ENCODE measurements around the gene LTBP4. TPM values are rescaled to one million over a fixed set of nuclear protein-coding genes. Genes with fewer than 3 reads are reported as not detected.

The LTBP4 gene
- total and polyA plus RNA-seq, 2 of the 13 experiments (the other 11 are each of a cell fraction or from before 2014, with no cell fraction given): 0.86 to 2.3 TPM

- Histone ChIP-seq H3K9me3 (ENCODE audit: low read length) (no peaks in the 10 kb centered on the region; the same call in 1 of the 2 replicates), H3K27me3 (ENCODE audit: control insufficient read depth in 1 of 2, insufficient read depth in 2 of 2, low read length in 2 of 2) (peaks cover 3 to 9% of the 10 kb centered on the region in 2 experiments; a peak in 2 of 5 replicates), H3K9ac (ENCODE audit: insufficient read depth, low read depth, low read length) (no peak overlapping the region), H3K79me2 (ENCODE audit: insufficient read depth, low read length) (no peaks in the 10 kb centered on the region), H3K27ac (ENCODE audit: extremely low read length, insufficient read depth, low read length) (no peak overlapping the region), H2AFZ (ENCODE audit: low read length) (no peak overlapping the region), H3K36me3 (replicated peaks in 1 of 2; ENCODE audit: control insufficient read depth in 1 of 2, insufficient read depth in 2 of 2, low read length in 2 of 2) (no peaks in the 10 kb centered on the region), H3K4me1 (ENCODE audit: insufficient read depth, low read length) (peaks cover 11% of the 10 kb centered on the region), H4K20me1 (ENCODE audit: insufficient read depth, low read length) (no peaks in the 10 kb centered on the region), H3K4me3 (replicated peaks in 1 of 3; ENCODE audit: insufficient read depth in 1 of 3, low read depth in 2 of 3, low read length in 3 of 3) (no peak overlapping the region), H3K4me2 (ENCODE audit: low read depth, low read length) (no peak overlapping the region)
- 89% methylated on average over 14 of the region's 14 CpGs for WGBS (ENCODE audit: low lambda C conversion rate)
- intact Hi-C loops (cut with micrococcal nuclease; ENCODE audit: unreplicated experiment): loop anchor here (10.0 kb wide), 1 partner anchor 358 kb away; no protein-coding TSS in a partner anchor
- POLR2A ChIA-PET: no interaction called here
- in situ Hi-C loops (cut with HindIII; ENCODE audit: extremely low pct_ligation_motif_present, low pct_unique_long_range_greater_than_20kb): loop anchor here (25.0 kb wide), 1 partner anchor 470 kb away; no protein-coding TSS in a partner anchor
- FAIRE-seq (no peak), ATAC-seq (no peak), DNase-seq (ENCODE audit: low spot score) (no peak)
- BruUV-seq (replicated peaks): no TSS peak
- no peak for TF ChIP-seq ZNF138 (CRISPR knock-in tag; IDR thresholded peaks at IDR 0.05; ENCODE audit: low read depth)
- no peak for TF ChIP-seq ZNF629 (CRISPR knock-in tag; conservative IDR thresholded peaks at IDR 0.05)
- TF ChIP-seq HNRNPL (IDR thresholded peaks at IDR 0.05; ENCODE audit: low read depth, low read length): peak; percentile 97
- CTCF ChIA-PET (ENCODE audit: low intra/inter-chr PET ratio, low total read pairs): no interaction called here
Observed at GRCh38 chr19:40666803-40667438, 65.8 kb downstream of the LTBP4 start.

GRCh38 chr19:40667602-40668001 is 66.4 kb downstream of the LTBP4 start:
- ATAC-seq (no peak), FAIRE-seq (no peak), DNase-seq (ENCODE audit: low spot score) (no peak)
- H3K36me3 ChIP-seq (replicated peaks in 1 of 2; ENCODE audit: control insufficient read depth in 1 of 2, insufficient read depth in 2 of 2, low read length in 2 of 2): no peaks in the 10 kb centered on the region
- no peak overlapping the region for H3K27ac ChIP-seq (ENCODE audit: extremely low read length, insufficient read depth, low read length)
- no peak overlapping the region for H3K4me2 ChIP-seq (ENCODE audit: low read depth, low read length)
- H3K9ac ChIP-seq (ENCODE audit: insufficient read depth, low read depth, low read length): no peak overlapping the region
- no TSS peak for BruUV-seq (replicated peaks)
- WGBS (ENCODE audit: low lambda C conversion rate): 100% methylated on average over 2 of the region's 14 CpGs
- intact Hi-C loops (cut with micrococcal nuclease; ENCODE audit: unreplicated experiment): loop anchor here (10.0 kb wide), 1 partner anchor 357 kb away; no protein-coding TSS in a partner anchor
- in situ Hi-C loops (cut with HindIII; ENCODE audit: extremely low pct_ligation_motif_present, low pct_unique_long_range_greater_than_20kb): loop anchor here (25.0 kb wide), 1 partner anchor 470 kb away; no protein-coding TSS in a partner anchor
- H3K27me3 ChIP-seq (ENCODE audit: control insufficient read depth in 1 of 2, insufficient read depth in 2 of 2, low read length in 2 of 2): peaks cover 3 to 9% of the 10 kb centered on the region in 2 experiments; a peak in 2 of 5 replicates
- no peak overlapping the region for H2AFZ ChIP-seq (ENCODE audit: low read length)
- H3K4me3 ChIP-seq (replicated peaks in 1 of 3; ENCODE audit: insufficient read depth in 1 of 3, low read depth in 2 of 3, low read length in 3 of 3): no peak overlapping the region
- H3K9me3 ChIP-seq (ENCODE audit: low read length): no peaks in the 10 kb centered on the region; the same call in 1 of the 2 replicates
- ChIA-PET CTCF (ENCODE audit: low intra/inter-chr PET ratio, low total read pairs) (no interaction called here), POLR2A (no interaction called here)
- H3K4me1 ChIP-seq (ENCODE audit: insufficient read depth, low read length): peaks cover 11% of the 10 kb centered on the region
- no peaks in the 10 kb centered on the region for H3K79me2 ChIP-seq (ENCODE audit: insufficient read depth, low read length)
- no peaks in the 10 kb centered on the region for H4K20me1 ChIP-seq (ENCODE audit: insufficient read depth, low read length)
- TF ChIP-seq TGIF2 (CRISPR knock-in tag; IDR thresholded peaks at IDR 0.05) (no peak), TFE3 (CRISPR knock-in tag; IDR thresholded peaks at IDR 0.05) (no peak), TMF1 (CRISPR knock-in tag; IDR thresholded peaks at IDR 0.05; ENCODE audit: low read depth) (no peak), ZNF256 (CRISPR knock-in tag; conservative IDR thresholded peaks at IDR 0.05) (no peak), TP53 (CRISPR knock-in tag; conservative IDR thresholded peaks at IDR 0.05) (no peak), ZNF264 (CRISPR knock-in tag; IDR thresholded peaks at IDR 0.05) (no peak), ZBTB14 (CRISPR knock-in tag; IDR thresholded peaks at IDR 0.05) (no peak), PAXIP1 (CRISPR knock-in tag; conservative IDR thresholded peaks at IDR 0.05) (no peak), ZNF564 (CRISPR knock-in tag; IDR thresholded peaks at IDR 0.05) (no peak)

Data from HepG2 (cell line).